ENCODE measurements around the gene SH3RF3. TPM values are rescaled to one million over a fixed set of nuclear protein-coding genes. Genes with fewer than 3 reads are reported as not detected.

The SH3RF3 gene
- total and polyA plus RNA-seq, 4 experiments from 2014 or later: 0.26 to 2.2 (median 2.1) TPM; not detected in 1

DNA sequence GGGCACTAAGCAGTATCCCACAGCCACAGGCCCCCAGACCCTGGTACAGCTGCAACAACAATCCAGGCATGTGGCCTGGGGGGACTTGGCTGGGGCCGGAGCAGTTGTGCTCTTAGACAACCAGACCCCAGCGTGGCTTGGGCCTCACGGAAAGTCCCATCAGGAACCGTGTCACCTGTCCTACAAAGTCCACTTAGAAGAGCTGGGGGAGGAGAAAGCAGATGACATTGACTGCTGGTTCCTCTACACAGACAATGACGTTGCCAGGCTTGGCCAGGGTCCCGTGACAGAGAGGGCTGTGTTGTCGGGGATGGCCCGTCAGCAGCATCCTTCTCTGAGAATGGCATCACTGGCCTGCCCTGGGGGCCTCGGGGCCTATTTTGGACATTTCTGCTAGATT lies 360.3 kb downstream of the SH3RF3 start:
- H3K4me1 ChIP-seq (ENCODE audit: insufficient read depth, low read length): no peaks in the 10 kb centered on the region
- intact Hi-C loops (cut with micrococcal nuclease): no loop called here
- H3K27me3 Mint-ChIP-seq: no peaks in the 10 kb centered on the region

DNA sequence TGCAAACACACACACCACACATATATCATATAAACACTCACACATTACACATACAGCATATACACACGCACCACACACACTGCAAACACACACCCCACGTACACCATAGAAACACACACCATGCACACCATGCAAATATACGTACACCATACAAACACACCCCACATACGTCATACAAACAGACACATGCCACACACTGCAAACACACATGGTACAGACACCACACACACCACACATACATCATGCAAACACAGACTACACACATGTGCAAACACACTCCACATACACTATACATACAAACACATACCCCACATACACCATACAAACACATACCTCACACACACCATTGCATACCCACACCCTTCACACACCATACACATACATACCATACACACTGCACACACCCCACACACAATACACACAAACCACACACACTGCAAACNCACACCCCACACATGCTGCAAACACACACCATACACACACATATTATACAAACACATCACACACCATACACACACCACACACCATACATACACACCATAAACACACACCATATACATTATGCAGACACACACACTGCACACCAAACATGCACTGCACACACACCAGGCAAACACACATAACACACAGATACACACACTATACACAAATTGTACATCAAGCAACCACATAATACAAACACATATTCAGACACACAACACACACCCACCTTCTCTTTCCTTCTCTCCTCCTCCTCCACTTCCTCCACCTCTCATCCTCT lies 364.4 kb downstream of the SH3RF3 start:
- no peak for DNase-seq
- intact Hi-C loops (cut with micrococcal nuclease): no loop called here

More for the DNA sequence above, 360.3 kb downstream of the SH3RF3 start:
- Histone ChIP-seq H3K27ac (ENCODE audit: low read depth, low read length) (no peak overlapping the region), H3K4me3 (ENCODE audit: low read length in 2 of 2) (no peak overlapping the region), H3K36me3 (ENCODE audit: insufficient read depth, low read length) (no peaks in the 10 kb centered on the region), H3K27me3 (ENCODE audit: insufficient read depth, low read length) (no peaks in the 10 kb centered on the region), H3K9me3 (ENCODE audit: control insufficient read depth in 1 of 2, low read length in 2 of 2) (no peaks in the 10 kb centered on the region)
- Mint-ChIP-seq H3K27ac (no peak overlapping the region), H3K4me1 (no peaks in the 10 kb centered on the region), H3K4me3 (no peak overlapping the region), H3K9me3 (no peaks in the 10 kb centered on the region), H3K36me3 (no peaks in the 10 kb centered on the region)
- no peak for DNase-seq
- CTCF ChIA-PET (ENCODE audit: partially characterized antibody): no interaction called here
- POLR2A ChIA-PET (ENCODE audit: partially characterized antibody): no interaction called here

DNA sequence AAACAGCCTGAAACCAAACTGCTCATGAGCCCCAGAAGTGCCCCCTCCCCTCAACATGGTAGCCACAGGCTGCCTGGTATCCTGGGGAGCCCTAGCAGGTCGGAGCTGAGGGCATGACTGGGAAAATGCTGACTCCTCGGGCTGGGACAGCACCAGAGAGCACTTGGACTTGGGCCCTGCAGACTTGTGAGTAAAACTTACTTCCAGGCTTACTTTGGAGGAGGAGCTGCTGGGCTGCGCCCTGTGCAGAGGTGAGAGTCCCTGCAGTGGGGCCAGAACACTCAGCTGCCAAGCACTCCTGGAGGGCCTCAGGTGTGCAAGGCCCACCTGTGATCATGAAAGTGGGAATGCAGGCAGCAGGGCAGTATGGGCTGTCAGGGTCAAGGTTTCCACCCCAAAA lies 365.3 kb downstream of the SH3RF3 start:
- intact Hi-C loops (cut with micrococcal nuclease): no loop called here
- Histone ChIP-seq H3K4me3 (ENCODE audit: low read length in 2 of 2) (no peak overlapping the region), H3K36me3 (ENCODE audit: insufficient read depth, low read length) (no peaks in the 10 kb centered on the region), H3K4me1 (ENCODE audit: insufficient read depth, low read length) (no peaks in the 10 kb centered on the region), H3K9me3 (ENCODE audit: control insufficient read depth in 1 of 2, low read length in 2 of 2) (no peaks in the 10 kb centered on the region), H3K27me3 (ENCODE audit: insufficient read depth, low read length) (no peaks in the 10 kb centered on the region), H3K27ac (ENCODE audit: low read depth, low read length) (no peak overlapping the region)
- Mint-ChIP-seq H3K27ac (no peak overlapping the region), H3K4me1 (no peaks in the 10 kb centered on the region), H3K36me3 (no peaks in the 10 kb centered on the region), H3K27me3 (no peaks in the 10 kb centered on the region), H3K4me3 (no peak overlapping the region), H3K9me3 (peaks cover 0 to 2% (median 0%) of the 10 kb centered on the region in 8 donors)
- ChIA-PET CTCF (ENCODE audit: partially characterized antibody) (no interaction called here), POLR2A (ENCODE audit: partially characterized antibody) (no interaction called here)
- no peak for DNase-seq

More for the DNA sequence above, 364.4 kb downstream of the SH3RF3 start:
- Histone ChIP-seq H3K27ac (ENCODE audit: low read depth, low read length) (no peak overlapping the region), H3K36me3 (ENCODE audit: insufficient read depth, low read length) (no peaks in the 10 kb centered on the region), H3K4me1 (ENCODE audit: insufficient read depth, low read length) (no peaks in the 10 kb centered on the region), H3K9me3 (ENCODE audit: control insufficient read depth in 1 of 2, low read length in 2 of 2) (no peaks in the 10 kb centered on the region), H3K27me3 (ENCODE audit: insufficient read depth, low read length) (no peaks in the 10 kb centered on the region), H3K4me3 (ENCODE audit: low read length in 2 of 2) (no peak overlapping the region)
- no peak overlapping the region for H3K27ac Mint-ChIP-seq
- H3K9me3 Mint-ChIP-seq: peaks cover 0 to 2% (median 0%) of the 10 kb centered on the region in 8 donors
- POLR2A ChIA-PET (ENCODE audit: partially characterized antibody): no interaction called here
- H3K36me3 Mint-ChIP-seq: no peaks in the 10 kb centered on the region
- H3K4me3 Mint-ChIP-seq: no peak overlapping the region
- CTCF ChIA-PET (ENCODE audit: partially characterized antibody): interaction anchor here (1.4 kb wide), 1 partner anchor 17 kb away, joined by 6 read pairs; no protein-coding TSS in a partner anchor
- H3K4me1 Mint-ChIP-seq: no peaks in the 10 kb centered on the region
- H3K27me3 Mint-ChIP-seq: no peaks in the 10 kb centered on the region

DNA sequence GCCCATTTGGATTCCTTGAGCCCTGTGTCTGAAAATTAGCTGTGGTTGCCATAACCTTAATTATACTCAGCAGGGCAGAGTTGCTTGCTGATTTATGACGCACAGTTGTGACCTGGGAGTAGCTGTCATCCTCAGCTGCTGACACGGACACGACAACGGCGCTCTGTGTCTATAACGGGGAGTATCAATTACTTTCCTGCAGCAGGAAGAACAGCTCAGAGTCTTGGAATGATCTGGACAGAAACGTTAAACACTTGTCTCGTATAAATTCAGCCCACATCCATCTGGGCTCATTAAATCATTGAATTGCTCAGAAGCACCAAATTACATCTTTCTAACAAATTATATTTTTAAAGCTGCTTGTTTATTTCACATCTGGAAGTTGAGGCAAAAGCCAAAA lies 368.5 kb downstream of the SH3RF3 start:
- no peaks in the 10 kb centered on the region for H3K4me1 Mint-ChIP-seq
- H3K9me3 Mint-ChIP-seq: peaks cover 0 to 2% (median 0%) of the 10 kb centered on the region in 8 donors
- H3K36me3 Mint-ChIP-seq: no peaks in the 10 kb centered on the region
- intact Hi-C loops (cut with micrococcal nuclease): no loop called here
- H3K27me3 Mint-ChIP-seq: no peaks in the 10 kb centered on the region
- H3K27ac Mint-ChIP-seq: no peak overlapping the region
- POLR2A ChIA-PET (ENCODE audit: partially characterized antibody): interaction anchor here (1.1 kb wide), 1 partner anchor 13 kb away, joined by 3 read pairs; no protein-coding TSS in a partner anchor
- H3K9me3 ChIP-seq (ENCODE audit: control insufficient read depth in 1 of 2, low read length in 2 of 2): no peaks in the 10 kb centered on the region
- H3K4me3 ChIP-seq (ENCODE audit: low read length in 2 of 2): no peak overlapping the region
- CTCF ChIA-PET (ENCODE audit: partially characterized antibody): interaction anchor here (2.3 kb wide), 1 partner anchor 13 kb away, joined by 8 read pairs; no protein-coding TSS in a partner anchor
- no peak overlapping the region for H3K27ac ChIP-seq (ENCODE audit: low read depth, low read length)
- no peak for DNase-seq
- no peaks in the 10 kb centered on the region for H3K36me3 ChIP-seq (ENCODE audit: insufficient read depth, low read length)
- no peak overlapping the region for H3K4me3 Mint-ChIP-seq
- H3K4me1 ChIP-seq (ENCODE audit: insufficient read depth, low read length): no peaks in the 10 kb centered on the region
- H3K27me3 ChIP-seq (ENCODE audit: insufficient read depth, low read length): no peaks in the 10 kb centered on the region

DNA sequence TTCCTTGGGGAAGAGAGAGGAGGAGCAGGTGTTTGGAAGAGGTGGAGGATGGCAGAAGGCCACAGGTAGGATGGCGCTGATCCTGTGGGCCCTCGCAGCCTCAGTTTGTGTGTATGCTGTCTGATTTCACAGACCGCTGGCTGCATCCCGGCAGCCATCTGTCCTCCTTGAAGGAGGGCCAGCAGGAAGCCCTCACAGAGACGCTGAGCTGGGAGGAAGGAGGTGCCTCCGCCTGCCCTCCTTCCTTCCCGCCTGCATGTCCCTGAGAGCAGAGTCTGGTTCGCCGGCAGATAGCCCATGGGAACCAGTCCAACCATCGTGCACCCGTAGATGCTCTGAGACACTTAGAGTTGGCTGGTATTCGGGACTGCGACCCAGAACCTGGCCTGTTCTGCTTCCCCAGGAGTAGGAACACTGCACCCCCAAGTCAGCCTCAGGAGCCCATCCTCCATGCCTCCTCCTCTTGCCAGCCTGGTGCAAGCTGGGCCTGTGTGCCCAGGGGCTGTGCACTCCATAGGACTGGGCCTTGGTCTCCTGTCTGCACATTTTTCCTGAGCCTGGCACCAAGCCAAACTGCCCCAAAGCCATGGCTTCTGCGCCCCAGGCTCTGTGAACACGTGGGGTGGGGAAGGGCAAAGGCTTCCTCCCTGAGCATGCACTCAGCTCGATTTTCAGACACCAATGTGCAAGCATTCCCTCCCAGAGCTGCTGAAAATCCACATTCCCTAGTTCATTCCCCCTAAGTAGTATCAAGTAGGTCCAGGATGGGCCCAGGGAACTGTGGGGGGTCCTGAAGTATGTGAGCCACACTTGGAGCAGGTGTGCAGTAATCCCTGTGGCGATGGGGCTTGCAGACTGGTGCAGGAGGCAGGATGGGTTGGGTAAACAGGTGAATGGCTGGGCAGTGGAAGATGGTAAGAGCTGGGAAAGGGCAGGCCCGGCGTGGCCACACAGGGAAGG lies 369.2 kb downstream of the SH3RF3 start:
- no peaks in the 10 kb centered on the region for H3K4me1 Mint-ChIP-seq
- no peak overlapping the region for H3K4me3 ChIP-seq (ENCODE audit: low read length in 2 of 2)
- H3K27ac ChIP-seq (ENCODE audit: low read depth, low read length): no peak overlapping the region
- H3K36me3 ChIP-seq (ENCODE audit: insufficient read depth, low read length): no peaks in the 10 kb centered on the region
- no peaks in the 10 kb centered on the region for H3K4me1 ChIP-seq (ENCODE audit: insufficient read depth, low read length)
- no peak for DNase-seq
- H3K9me3 Mint-ChIP-seq: peaks cover 0 to 2% (median 0%) of the 10 kb centered on the region in 8 donors
- ChIA-PET CTCF (ENCODE audit: partially characterized antibody) (interaction anchor here (2.3 kb wide), 1 partner anchor 12 kb away, joined by 8 read pairs; no protein-coding TSS in a partner anchor), POLR2A (ENCODE audit: partially characterized antibody) (interaction anchor here (1.1 kb wide), 1 partner anchor 12 kb away, joined by 3 read pairs; no protein-coding TSS in a partner anchor)
- H3K4me3 Mint-ChIP-seq: no peak overlapping the region
- intact Hi-C loops (cut with micrococcal nuclease): no loop called here
- H3K27ac Mint-ChIP-seq: no peak overlapping the region
- no peaks in the 10 kb centered on the region for H3K27me3 ChIP-seq (ENCODE audit: insufficient read depth, low read length)
- no peaks in the 10 kb centered on the region for H3K27me3 Mint-ChIP-seq
- H3K36me3 Mint-ChIP-seq: no peaks in the 10 kb centered on the region
- no peaks in the 10 kb centered on the region for H3K9me3 ChIP-seq (ENCODE audit: control insufficient read depth in 1 of 2, low read length in 2 of 2)

DNA sequence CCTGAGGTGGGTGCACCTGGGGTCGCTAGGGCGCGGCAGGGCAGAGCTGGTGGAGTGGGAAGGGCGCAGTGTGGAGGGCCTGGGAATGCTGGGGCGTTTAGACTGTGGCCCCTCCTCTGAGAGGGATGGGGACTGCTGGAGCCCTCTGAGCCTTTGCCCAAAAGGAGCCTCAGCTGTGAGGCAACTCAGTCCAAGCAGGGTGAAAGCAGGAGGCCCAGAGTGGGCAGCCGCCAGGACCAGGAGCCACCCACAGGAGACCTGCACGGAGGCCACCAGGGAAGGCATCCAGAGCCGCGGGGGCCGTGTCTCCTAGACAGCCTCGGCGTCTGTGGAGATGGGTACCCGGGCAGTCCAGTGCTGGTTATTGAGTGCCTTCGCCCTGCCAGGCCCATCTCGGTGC lies 369.9 kb downstream of the SH3RF3 start:
- H3K9me3 Mint-ChIP-seq: peaks cover 0 to 2% (median 0%) of the 10 kb centered on the region in 8 donors
- H3K27me3 Mint-ChIP-seq: no peaks in the 10 kb centered on the region
- Histone ChIP-seq H3K9me3 (ENCODE audit: control insufficient read depth in 1 of 2, low read length in 2 of 2) (no peaks in the 10 kb centered on the region), H3K36me3 (ENCODE audit: insufficient read depth, low read length) (no peaks in the 10 kb centered on the region), H3K27me3 (ENCODE audit: insufficient read depth, low read length) (no peaks in the 10 kb centered on the region), H3K4me1 (ENCODE audit: insufficient read depth, low read length) (no peaks in the 10 kb centered on the region), H3K4me3 (ENCODE audit: low read length in 2 of 2) (no peak overlapping the region), H3K27ac (ENCODE audit: low read depth, low read length) (no peak overlapping the region)
- no peak overlapping the region for H3K4me3 Mint-ChIP-seq
- CTCF ChIA-PET (ENCODE audit: partially characterized antibody): interaction anchor here (2.3 kb wide), 1 partner anchor 11 kb away, joined by 8 read pairs; no protein-coding TSS in a partner anchor
- no peaks in the 10 kb centered on the region for H3K4me1 Mint-ChIP-seq
- H3K27ac Mint-ChIP-seq: no peak overlapping the region
- POLR2A ChIA-PET (ENCODE audit: partially characterized antibody): no interaction called here
- DNase-seq: no peak
- H3K36me3 Mint-ChIP-seq: no peaks in the 10 kb centered on the region
- intact Hi-C loops (cut with micrococcal nuclease): no loop called here

DNA sequence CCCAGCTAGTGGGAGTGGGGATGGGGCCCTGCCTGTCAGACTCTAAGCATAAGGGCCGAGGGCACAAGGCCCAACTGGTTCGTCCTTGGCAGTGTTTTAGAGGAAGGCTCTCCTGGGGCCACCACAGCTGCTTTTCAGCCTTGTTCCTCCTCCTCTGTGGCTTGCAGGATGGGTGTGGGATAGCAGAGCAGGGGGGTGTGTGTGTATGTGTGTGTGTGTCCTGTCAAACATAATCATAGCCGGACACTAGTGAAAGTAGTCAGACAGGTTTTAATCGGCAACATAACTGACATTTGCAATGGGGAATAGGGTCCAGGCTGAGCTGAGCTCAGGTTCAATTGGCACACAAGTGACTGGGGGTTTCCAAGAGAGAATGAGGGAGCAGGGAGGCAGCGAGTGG lies 370.6 kb downstream of the SH3RF3 start:
- Histone ChIP-seq H3K27ac (ENCODE audit: low read depth, low read length) (no peak overlapping the region), H3K4me3 (ENCODE audit: low read length in 2 of 2) (no peak overlapping the region), H3K27me3 (ENCODE audit: insufficient read depth, low read length) (no peaks in the 10 kb centered on the region), H3K36me3 (ENCODE audit: insufficient read depth, low read length) (no peaks in the 10 kb centered on the region), H3K9me3 (ENCODE audit: control insufficient read depth in 1 of 2, low read length in 2 of 2) (no peaks in the 10 kb centered on the region), H3K4me1 (ENCODE audit: insufficient read depth, low read length) (no peaks in the 10 kb centered on the region)
- H3K4me1 Mint-ChIP-seq: no peaks in the 10 kb centered on the region
- H3K36me3 Mint-ChIP-seq: no peaks in the 10 kb centered on the region
- ChIA-PET POLR2A (ENCODE audit: partially characterized antibody) (no interaction called here), CTCF (ENCODE audit: partially characterized antibody) (interaction anchor here (2.3 kb wide), 1 partner anchor 11 kb away, joined by 8 read pairs; no protein-coding TSS in a partner anchor)
- intact Hi-C loops (cut with micrococcal nuclease): no loop called here
- H3K27ac Mint-ChIP-seq: no peak overlapping the region
- no peak overlapping the region for H3K4me3 Mint-ChIP-seq
- no peak for DNase-seq
- no peaks in the 10 kb centered on the region for H3K27me3 Mint-ChIP-seq
- peaks cover 0 to 2% (median 0%) of the 10 kb centered on the region in 8 donors for H3K9me3 Mint-ChIP-seq
